Measurements from ENCODE around the gene PDCD1.
"Not testable (repeated sequence)": the region's sequence is repeated elsewhere in the genome, so short reads cannot be mapped to it uniquely, and the experiment has no call there.

The PDCD1 gene

DNA sequence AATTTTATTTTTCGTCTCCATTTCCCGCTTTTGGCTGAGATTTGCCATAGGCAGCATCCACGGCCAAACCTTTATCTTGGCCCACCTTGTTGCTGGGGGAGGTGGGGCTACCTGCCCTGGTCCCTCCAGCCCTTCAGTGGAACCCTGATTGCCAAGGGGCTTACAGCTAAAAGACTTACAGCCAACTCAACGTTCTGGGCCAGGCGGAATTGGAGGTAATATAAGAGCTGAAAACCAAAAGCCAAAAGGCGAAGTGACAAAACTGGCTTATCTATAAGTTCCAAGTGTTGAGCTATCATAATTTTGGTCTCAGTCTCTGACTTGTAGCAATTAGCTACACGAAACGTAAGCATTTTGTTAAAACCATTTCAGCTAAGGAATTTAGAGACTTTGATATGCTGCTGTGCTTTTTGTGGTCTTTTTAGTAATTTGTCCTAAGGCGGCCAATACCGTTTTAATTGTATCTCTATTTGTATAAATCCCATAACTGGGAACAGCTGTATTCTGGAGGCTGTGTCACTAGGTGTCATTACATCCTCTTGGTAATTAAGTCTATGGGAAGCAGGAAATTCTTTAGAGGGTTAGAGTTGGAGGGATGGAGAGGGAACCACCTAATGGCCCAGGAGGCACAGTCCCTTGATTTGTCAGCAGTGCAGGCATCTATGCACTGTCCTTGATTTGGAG lies 24.0 kb downstream of the PDCD1 start:
- no peak for DNase-seq (ENCODE audit: low spot score)

DNA sequence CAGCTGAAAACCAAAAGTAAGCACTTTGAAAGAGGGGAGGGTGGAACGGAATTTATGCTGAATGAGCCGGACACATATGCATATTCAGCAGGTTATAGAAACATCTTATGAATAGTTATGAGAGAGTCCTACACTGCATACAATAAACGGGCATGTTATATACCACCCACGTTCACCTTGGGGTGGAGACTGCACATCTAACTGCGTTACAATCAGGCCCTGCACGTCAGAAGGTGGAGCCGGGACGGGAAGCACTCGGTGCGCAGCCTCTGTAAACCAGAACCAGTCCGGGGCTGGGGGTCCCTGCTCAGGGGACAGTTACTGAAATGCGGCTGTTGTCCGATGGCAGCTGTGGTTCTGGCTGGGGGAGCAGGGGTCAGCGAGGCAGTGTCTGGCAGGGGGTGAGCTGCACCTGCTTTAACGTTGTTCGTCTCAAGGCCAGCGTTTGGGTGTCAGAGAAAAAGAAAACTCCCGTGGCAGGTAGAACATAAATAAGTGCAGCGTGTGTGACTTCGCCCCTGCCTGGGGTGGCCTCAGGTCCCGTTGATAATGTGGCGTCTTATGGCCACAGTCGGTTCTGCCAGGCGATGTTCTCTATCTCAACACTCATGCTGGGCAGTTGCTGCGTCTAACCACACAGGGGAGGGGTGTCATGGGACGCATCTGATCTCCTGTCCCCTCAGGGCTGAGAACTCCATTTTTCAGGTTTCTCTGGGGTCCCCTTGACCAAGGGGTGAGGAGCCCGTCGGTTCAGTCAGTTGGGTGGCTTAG lies 24.8 kb downstream of the PDCD1 start:
- DNase-seq (ENCODE audit: low spot score): not testable (repeated sequence)

DNA sequence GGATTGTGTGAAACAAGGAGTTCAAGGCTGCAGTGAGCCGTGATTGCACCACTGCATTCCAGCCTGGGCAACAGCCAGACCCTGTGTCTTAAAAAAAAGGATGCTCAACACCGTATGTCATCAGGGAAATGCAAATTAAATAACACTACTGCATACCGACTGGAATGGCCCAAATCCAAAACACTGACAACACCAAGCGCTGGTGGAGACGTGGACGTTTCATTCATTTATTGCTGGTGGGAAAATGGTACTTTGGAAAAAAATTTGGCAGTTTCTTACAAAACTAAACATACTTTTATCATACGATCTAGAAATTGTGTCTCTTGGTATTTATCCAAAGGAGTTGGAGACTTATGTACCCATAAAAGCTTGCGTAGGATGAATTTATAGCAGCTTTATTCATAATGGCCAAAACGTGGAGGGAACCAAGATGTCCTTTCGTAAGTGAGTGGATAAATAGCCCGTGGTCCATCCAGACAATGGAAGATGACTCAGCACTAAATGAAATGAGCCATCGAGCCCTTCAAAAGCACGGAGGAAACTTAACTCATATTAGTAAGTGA lies 25.5 kb downstream of the PDCD1 start:
- no peak for DNase-seq (ENCODE audit: low spot score)

DNA sequence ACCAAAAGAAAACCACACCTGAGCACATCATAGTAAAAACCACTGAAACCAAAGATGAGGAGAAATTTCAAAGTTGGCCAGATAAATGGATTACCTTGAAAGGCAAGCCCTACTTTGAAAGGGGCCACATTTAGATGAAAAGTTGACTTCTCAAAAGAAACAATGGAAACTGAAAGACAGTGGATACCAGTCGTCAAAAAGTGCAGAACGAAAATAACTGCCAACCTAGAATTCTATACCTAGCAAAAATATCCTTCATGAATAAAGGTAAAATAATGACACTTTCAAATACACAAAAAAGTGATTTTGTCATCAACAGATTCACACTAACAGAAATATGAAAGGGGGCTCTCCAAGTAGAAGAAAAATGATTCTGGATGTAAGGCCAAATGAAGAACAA lies 31.3 kb downstream of the PDCD1 start:
- no peak for DNase-seq (ENCODE audit: low spot score)

DNA sequence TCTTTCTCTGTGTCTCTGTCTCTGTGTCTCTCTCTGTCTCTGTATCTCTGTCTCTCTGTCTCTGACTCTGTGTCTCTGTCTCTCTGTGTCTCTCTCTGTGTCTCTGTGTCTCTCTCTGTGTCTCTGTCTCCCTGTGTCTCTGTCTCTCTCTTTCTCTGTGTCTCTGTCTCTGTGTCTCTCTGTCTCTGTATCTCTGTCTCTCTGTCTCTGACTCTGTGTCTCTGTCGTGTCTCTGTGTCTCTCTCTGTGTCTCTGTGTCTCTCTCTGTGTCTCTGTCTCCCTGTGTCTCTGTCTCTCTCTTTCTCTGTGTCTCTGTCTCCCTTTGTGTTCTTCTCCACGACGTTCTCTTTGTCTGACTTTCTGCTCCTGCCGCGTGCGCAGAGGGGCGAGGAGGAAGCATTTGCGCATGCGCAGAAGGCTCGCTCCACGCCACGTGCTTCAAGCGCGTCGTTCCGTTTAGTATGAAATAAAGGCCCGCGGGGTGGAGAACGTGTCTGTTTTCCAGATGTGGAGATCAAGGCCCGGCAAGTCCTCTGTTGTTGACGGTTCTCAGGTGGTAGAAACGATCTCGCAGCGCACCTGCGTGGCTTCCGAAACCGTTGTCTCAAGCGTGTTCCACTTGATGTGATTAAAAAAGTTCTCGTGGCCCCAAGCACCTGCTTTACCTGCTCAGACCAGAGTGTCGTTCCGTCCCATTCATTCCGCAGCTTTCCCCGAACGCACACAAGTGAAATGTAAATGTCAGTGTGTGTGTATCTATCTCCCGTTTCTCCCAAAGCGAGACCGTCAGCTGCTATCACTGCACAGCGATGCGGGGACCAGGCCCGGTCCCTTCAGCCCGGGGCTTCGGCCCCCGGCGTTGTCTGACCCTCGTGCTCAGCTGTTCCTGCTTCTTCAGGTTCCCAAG lies 34.9 kb downstream of the PDCD1 start:
- DNase-seq (ENCODE audit: low spot score): not testable (repeated sequence)

DNA sequence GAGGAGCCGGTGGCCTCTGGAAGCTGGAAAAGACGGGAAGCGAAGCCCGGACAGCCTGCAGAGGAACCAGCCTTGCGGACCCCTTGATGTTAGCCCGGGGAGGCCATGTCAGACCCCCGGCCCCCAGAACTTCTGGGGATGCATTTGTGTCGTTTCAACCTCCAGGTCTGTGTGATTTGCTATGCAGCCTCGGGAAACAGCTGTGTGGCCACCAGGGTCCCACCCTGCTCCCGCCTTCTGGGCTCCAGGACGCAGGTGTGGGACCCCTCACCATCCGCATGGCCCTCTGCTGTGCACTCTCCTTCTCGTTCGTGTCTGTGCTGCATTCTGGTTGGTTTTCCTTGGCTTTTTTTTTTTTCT lies 36.5 kb downstream of the PDCD1 start:
- no peak for DNase-seq (ENCODE audit: low spot score)

DNA sequence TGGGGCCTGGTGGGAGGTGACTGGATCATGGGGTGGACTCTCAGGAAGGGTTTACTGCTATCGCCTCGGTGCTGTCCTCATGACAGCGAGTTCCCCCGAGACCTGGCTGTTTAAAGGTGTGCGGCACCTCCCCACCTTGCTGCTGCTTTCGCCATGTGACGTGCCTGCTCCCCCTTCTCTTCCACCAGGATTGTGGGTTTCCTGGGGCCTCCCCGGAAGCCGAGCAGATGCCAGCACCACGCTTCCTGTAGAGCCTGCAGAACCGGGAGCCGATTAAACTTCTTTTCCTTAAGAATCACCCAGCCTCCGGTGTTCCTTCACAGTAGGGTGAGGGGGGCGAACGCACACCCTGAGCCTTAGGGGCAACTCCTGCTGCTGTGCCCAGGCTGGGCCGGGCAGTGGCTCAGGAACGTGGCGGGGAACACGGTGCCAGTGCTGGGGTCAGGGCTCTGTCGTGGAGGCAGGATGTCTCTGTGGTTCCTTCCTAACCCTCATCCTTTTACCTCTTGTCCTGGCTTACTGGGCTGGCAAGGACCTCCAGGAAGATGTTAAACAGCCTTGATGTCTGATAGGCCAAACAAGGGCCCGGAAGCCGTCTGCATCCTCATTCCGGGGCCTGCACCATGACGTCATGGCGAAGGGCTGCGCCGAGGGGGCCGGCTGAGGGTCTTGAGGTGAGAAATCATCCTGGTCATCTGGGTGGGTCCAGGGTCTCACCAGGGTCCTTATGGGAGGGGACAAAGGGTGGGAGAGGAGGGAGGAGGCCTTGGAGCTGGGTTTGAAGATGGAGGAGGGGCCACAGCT lies 37.0 kb downstream of the PDCD1 start:
- no peak for DNase-seq (ENCODE audit: low spot score)

DNA sequence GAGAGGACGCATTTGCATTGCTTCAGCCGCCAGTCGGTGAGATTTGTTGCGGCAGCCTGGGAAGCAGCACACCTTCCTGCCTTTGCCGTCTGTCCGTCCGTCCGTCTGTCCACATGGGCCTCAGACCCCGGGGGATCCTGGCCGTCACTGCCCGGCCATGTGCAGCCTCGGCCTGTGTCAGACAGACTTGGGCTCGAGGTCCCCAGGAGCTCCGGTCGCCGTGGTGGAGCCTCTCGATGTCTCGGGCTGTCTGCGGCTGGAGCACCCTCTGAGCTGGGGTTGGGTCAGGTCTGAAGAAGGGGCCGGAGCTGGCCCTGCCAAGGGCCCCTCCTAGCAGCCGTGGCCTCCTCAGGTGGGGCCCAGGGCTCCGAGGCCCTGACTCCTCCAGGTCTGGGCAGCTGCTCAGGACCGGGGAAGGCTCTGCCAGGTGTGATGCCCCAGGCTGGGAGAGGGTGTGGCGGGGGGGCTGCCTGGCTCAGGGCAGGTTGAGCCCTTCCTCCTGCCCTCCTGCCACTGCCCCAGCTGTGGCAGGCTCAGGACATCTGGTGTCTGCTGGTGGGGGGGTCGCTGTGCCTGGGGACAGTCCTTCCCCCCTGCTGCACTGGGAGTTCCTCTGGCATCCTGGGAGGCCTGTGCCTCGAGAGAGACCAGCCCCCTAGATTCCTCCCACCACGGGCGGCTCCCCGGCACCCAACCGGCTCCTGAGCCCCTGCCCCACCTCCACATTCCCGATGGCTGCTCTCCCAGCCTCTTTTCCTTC lies 37.9 kb downstream of the PDCD1 start:
- no peak for DNase-seq (ENCODE audit: low spot score)

DNA sequence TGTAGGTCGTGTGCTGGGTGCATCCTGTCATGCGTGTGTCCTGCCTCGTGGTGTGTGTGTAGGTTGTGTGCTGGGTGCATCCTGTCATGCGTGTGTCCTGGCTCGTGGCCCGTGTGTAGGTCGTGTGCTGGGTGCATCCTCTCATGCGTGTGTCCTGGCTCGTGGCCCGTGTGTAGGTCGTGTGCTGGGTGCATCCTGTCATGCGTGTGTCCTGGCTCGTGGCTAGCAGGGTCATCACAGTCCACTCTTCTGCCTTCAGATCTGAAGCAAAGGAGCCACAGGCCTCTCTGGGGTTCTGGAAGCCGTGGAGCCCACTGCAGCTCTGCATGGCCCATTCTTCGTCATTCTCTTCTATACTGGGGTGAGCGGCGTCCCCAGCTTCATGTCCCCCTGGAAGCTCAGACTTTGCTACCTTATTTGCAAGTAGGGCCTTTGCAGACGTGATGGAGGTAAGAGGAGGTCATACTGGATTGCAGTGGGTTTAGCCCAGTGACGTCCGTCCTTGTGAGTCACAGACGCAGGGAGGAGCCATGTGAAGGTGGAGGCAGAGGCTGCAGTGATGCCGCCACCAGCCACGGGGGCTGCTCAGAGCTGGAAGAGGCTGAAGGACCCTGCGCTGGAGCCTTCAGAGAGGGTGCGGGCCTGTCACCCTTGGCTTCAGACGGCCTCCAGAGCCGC lies 38.6 kb downstream of the PDCD1 start:
- DNase-seq (ENCODE audit: low spot score): not testable (repeated sequence)

DNA sequence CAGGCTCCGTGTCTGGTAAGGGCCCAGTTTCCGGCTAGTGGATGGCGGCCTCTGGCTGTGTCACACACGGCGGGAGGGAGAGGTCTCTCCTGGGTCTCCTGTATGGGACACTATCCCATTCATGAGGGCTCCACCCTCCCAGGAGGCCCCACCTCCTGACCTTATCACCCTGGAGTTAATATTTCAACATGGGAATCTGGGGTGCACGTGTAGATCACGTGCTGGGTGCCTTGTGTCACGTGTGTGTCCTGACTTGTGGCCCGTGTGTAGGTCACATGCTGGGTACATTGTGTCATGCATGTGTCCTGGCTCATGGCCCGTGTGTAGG lies 39.8 kb downstream of the PDCD1 start:
- DNase-seq (ENCODE audit: low spot score): no peak

DNA sequence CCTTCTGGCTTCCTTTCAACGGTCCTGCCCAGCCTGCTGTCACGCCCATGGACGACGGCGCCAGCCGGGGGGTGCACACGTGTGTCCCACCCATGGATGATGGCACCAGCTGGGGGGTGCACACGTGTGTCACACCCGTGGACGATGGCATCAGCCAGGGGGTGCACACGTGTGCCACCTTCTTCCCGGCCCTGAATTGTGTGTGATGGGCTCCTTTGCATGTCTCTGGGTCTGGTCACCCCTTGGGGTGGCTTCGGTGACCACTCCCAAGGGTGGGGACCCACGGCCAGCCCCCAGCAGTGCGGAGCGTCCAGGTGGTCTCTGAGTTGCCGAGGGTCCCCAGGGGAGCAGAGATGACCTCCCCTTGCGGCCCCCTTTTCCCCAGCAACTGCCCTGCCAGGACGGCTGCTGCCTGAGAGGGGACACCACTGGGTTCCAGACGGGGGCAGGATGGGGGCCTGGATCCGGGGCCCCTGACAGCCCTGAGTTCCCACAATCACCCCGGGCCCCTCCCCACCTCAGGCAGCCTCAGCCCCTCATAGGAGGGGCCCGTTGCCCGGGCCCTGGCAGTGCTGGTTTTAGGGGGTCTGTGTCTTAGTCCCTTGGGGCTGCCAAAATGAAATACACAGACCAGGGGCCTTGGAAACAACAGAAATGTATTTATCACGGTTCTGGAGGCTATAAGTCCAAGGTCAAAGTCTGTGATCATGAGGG lies 40.3 kb downstream of the PDCD1 start:
- no peak for DNase-seq (ENCODE audit: low spot score)

DNA sequence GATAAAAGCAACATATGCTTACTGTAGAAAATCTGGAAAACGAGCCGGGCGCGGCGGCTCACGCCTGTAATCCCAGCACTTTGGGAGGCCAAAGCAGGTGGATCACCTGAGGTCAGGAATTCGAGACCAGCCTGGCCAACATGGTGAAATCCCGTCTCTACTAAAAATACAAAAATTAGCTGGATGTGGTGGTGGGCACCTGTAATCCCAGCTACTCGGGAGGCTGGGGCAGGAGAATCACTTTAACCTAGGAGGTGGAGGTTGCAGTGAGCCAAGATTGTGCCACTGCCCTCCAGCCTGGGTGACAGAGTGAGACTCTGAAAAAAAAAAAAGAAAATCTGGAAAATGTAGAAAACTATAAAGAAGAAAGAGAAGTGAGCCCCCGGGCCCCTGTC lies 40.9 kb downstream of the PDCD1 start:
- DNase-seq (ENCODE audit: low spot score): not testable (repeated sequence)

DNA sequence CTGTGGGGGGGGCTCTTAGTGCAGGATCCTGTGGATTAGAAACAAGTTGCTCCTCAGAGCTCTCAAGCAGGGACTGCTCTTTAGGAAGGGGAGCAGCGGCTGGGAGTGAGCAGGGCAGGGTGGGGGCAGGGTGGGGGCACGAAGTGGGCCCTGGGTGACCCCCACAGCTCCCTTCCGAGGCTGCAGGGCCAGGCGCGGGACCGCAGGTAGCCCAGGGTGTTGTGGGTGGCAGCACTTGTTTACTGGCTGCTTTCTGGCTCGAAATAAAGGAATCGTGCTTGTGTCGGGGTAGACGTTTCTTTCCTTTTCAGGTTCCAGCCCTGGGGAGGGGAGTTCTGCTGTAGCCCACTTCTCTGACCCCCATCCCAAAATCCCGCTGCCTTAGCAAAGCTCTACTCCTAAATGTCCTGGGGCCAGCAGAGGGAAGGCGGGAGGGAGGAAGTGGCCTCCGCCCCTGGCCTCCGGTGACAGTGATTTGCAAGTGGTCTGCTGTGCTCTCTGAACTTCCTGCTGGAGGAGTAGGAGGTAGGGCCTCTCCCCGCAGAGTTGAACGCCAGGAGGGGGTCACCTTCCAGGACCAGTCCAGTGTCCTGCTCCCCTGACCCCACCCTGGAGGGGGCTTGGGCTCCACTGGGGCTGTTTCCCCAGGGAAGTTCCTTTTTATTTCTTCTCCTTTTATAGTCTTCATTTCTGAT lies 41.4 kb downstream of the PDCD1 start:
- no peak for DNase-seq (ENCODE audit: low spot score)

DNA sequence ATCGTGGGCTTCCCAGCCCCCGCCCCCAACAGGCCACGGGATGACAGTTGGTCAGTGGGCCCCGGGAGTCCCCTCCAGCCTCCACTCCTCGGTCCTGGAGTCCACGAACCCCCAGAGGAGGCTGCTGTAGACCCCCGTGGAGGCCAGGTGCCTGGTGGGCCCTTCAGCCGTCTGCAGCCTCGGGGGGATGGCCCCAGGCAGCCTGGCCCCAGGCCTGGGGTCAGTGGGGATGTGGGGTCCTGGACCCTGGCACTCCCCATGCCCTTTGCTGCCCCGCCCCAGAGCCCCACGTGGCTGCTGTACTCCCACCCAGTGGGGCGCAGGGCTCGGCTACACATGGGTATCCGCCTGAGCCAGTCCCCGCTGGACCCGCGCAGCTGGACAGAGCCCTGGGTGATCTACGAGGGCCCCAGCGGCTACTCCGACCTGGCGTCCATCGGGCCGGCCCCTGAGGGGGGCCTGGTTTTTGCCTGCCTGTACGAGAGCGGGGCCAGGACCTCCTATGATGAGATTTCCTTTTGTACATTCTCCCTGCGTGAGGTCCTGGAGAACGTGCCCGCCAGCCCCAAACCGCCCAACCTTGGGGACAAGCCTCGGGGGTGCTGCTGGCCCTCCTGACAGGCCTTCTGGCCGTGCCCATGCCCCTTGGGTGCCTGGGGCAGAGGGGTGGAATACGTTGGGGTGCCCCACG lies 42.1 kb downstream of the PDCD1 start:
- DNase-seq (ENCODE audit: low spot score): no peak

DNA sequence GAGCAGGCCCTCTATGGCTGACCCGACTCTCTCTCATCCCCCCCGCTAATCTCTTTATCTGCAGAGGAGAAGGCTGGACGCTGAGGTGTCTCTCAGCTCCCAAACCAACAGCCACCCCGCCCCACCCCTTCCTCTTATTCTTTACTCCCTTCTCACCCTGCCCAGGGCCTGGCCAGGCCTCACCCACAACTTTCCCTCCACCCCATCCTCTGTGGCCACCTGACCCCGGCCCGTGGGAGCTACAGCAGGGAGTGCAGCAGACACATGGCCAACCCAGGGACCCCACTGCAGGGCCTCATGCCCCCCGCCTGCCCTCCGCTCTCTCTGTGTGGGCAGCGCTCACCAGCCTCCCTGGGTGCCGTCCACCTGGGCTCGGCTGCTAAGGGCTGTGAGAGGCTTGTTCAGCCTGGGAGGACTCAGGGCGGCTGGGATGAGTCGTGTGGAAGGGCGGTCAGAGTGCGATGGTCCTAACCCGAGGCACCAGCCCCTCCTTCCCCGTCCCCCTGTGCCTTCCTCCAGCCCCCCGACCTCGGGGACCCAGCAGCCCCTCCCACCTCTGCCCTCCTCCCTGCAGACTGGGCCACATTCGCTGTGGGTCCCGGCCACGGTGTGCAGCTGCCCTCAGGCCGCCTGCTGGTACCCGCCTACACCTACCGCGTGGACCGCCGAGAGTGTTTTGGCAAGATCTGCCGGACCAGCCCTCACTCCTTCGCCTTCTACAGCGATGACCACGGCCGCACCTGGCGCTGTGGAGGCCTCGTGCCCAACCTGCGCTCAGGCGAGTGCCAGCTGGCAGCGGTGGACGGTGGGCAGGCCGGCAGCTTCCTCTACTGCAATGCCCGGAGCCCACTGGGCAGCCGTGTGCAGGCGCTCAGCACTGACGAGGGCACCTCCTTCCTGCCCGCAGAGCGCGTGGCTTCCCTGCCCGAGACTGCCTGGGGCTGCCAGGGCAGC lies 42.9 kb downstream of the PDCD1 start:
- no peak for DNase-seq (ENCODE audit: low spot score)

DNA sequence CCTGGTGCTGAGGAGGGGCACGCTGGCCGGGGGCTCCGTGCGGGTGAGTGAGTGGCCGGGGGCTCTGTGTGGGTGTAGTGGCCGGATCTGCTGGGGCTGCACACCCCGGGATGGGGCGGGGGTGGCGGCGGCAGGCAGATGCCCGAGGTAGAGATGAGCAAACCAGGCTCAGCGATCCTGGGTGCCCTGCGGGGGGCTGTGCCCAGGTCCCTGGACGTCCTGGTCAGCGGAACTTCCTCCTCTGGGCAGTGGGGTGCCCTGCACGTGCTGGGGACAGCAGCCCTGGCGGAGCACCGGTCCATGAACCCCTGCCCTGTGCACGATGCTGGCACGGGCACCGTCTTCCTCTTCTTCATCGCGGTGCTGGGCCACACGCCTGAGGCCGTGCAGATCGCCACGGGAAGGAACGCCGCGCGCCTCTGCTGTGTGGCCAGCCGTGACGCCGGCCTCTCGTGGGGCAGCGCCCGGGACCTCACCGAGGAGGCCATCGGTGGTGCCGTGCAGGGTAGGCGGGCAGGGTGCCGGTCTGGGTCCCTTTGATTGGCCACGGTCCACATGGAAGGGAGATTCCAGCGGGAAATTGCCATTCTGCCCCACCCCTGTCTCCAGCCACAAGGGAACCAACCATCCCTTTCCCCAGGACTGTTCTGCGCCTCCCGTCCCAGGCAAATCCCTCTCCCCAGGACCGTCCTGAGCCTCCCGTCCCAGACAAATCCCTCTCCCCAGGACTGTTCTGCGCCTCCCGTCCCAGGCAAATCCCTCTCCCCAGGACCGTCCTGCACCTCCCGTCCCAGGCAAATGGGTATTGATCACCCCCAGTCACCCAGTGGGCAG lies 43.8 kb downstream of the PDCD1 start:
- no peak for DNase-seq (ENCODE audit: low spot score)

DNA sequence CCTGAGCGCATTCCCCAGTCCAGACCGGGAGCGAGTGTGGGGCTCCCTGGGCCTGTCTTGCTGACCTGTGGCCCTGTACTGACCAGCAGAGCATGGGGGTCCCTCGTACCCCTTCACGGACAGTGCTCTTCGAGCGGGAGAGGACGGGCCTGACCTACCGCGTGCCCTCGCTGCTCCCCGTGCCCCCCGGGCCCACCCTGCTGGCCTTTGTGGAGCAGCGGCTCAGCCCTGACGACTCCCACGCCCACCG lies 44.4 kb downstream of the PDCD1 start:
- no peak for DNase-seq (ENCODE audit: low spot score)

Measured in AG08395 (cell line).